ENCODE measurements around the gene NARS2.

NARS2 gene

GRCh38 chr11:78408619-78409018, 166.0 kb downstream of the NARS2 start:
- DNase-seq (ENCODE audit: low spot score): no peak

GRCh38 chr11:78406568-78407196, 168.0 kb downstream of the NARS2 start:
- DNase-seq (ENCODE audit: low spot score): no peak

GRCh38 chr11:78405805-78406204, 168.9 kb downstream of the NARS2 start:
- no peak for DNase-seq (ENCODE audit: low spot score)

GRCh38 chr11:78403781-78404180, 170.9 kb downstream of the NARS2 start:
- DNase-seq (ENCODE audit: low spot score): no peak

- no peak for DNase-seq (ENCODE audit: low spot score)
These were observed 171.8 kb downstream of the NARS2 start for GRCh38 chr11:78402847-78403246.

GRCh38 chr11:78400702-78401101, 174.0 kb downstream of the NARS2 start:
- DNase-seq (ENCODE audit: low spot score): no peak

GRCh38 chr11:78400116-78400515, 174.5 kb downstream of the NARS2 start:
- no peak for DNase-seq (ENCODE audit: low spot score)

GRCh38 chr11:78399136-78399535, 175.5 kb downstream of the NARS2 start:
- no peak for DNase-seq (ENCODE audit: low spot score)

- DNase-seq (ENCODE audit: low spot score): no peak
These were observed 175.9 kb downstream of the NARS2 start for GRCh38 chr11:78398715-78399114.

GRCh38 chr11:78397398-78397797, 177.3 kb downstream of the NARS2 start:
- DNase-seq (ENCODE audit: low spot score): no peak

GRCh38 chr11:78395597-78395996, 179.1 kb downstream of the NARS2 start:
- no peak for DNase-seq (ENCODE audit: low spot score)

- DNase-seq (ENCODE audit: low spot score): no peak
These were observed 181.8 kb downstream of the NARS2 start for GRCh38 chr11:78392854-78393253.

GRCh38 chr11:78391424-78391823, 183.2 kb downstream of the NARS2 start:
- DNase-seq (ENCODE audit: low spot score): no peak

GRCh38 chr11:78390809-78391208, 183.9 kb downstream of the NARS2 start:
- no peak for DNase-seq (ENCODE audit: low spot score)

GRCh38 chr11:78386215-78386941, 188.3 kb downstream of the NARS2 start:
- DNase-seq (ENCODE audit: low spot score): no peak
